ENCODE measurements around the gene HHEX. TPM values are rescaled to one million over a fixed set of nuclear protein-coding genes. Genes with fewer than 3 reads are reported as not detected.
A peak's percentile ranks its signal among the peaks of the same experiment; 100 is the strongest.

Gene HHEX
- total RNA-seq, 2 experiments from 2014 or later: 0.11 TPM; not detected in 1

- ATAC-seq (no peak), DNase-seq (no peak)
- intact Hi-C loops (cut with DNase I, micrococcal nuclease): loop anchor here (5.0 kb wide), 3 partner anchors 101 to 379 kb away; partner anchors contain the start of genes CYP26A1 (in 1 of the 2) and KIF11 (in 1 of the 2)
- CTCF ChIA-PET: interaction anchor here (0.6 to 1.5 kb wide), 4 partner anchors 19 to 812 kb away, joined by 3 to 4 read pairs (median 3); no protein-coding TSS in a partner anchor
- POLR2A ChIA-PET: no interaction called here
- Mint-ChIP-seq H3K27me3 (peaks cover 55% of the 10 kb centered on the region), H3K9me3 (ENCODE audit: low read depth) (no peaks in the 10 kb centered on the region), H3K36me3 (ENCODE audit: low read depth) (no peaks in the 10 kb centered on the region), H3K4me1 (peaks cover 27% of the 10 kb centered on the region), H3K27ac (no peak overlapping the region), H3K4me3 (no peak overlapping the region)
Measured at GRCh38 chr10:92693534-92693893, 3.8 kb downstream of the HHEX start.

- Mint-ChIP-seq H3K4me3 (no peak overlapping the region), H3K27me3 (peaks cover 61% of the 10 kb centered on the region), H3K9me3 (ENCODE audit: low read depth) (no peaks in the 10 kb centered on the region), H3K27ac (no peak overlapping the region), H3K36me3 (ENCODE audit: low read depth) (no peaks in the 10 kb centered on the region), H3K4me1 (peaks cover 33% of the 10 kb centered on the region)
- ChIA-PET CTCF (interaction anchor here (0.6 kb wide), 1 partner anchor 68 kb away, joined by 4 read pairs; no protein-coding TSS in a partner anchor), POLR2A (no interaction called here)
- no peak for ATAC-seq
- DNase-seq: no peak
- intact Hi-C loops (cut with DNase I, micrococcal nuclease): no loop called here
Measured at GRCh38 chr10:92695679-92696605, 6.2 kb downstream of the HHEX start.

- no peaks in the 10 kb centered on the region for H3K36me3 Mint-ChIP-seq (ENCODE audit: low read depth)
- intact Hi-C loops (cut with DNase I, micrococcal nuclease): no loop called here
- H3K27me3 Mint-ChIP-seq: peaks cover 62% of the 10 kb centered on the region
- no peak overlapping the region for H3K4me3 Mint-ChIP-seq
- H3K27ac Mint-ChIP-seq: no peak overlapping the region
- no peak for ATAC-seq
- no peak for DNase-seq
- no peaks in the 10 kb centered on the region for H3K9me3 Mint-ChIP-seq (ENCODE audit: low read depth)
- ChIA-PET POLR2A (no interaction called here), CTCF (no interaction called here)
- peaks cover 27% of the 10 kb centered on the region for H3K4me1 Mint-ChIP-seq
Measured at GRCh38 chr10:92696606-92697383, 7.0 kb downstream of the HHEX start.

- Mint-ChIP-seq H3K27me3 (peaks cover 58% of the 10 kb centered on the region), H3K36me3 (ENCODE audit: low read depth) (no peaks in the 10 kb centered on the region), H3K4me3 (no peak overlapping the region), H3K27ac (no peak overlapping the region), H3K9me3 (ENCODE audit: low read depth) (no peaks in the 10 kb centered on the region), H3K4me1 (peaks cover 18% of the 10 kb centered on the region)
- intact Hi-C loops (cut with DNase I, micrococcal nuclease): no loop called here
- DNase-seq: no peak
- no peak for ATAC-seq
- CTCF ChIA-PET: interaction anchor here (0.8 kb wide), 1 partner anchor 8 kb away, joined by 3 read pairs; the partner anchor contains the start of gene HHEX
- POLR2A ChIA-PET: interaction anchor here (0.6 kb wide), 1 partner anchor 419 kb away, joined by 3 read pairs; no protein-coding TSS in a partner anchor
Measured at GRCh38 chr10:92697663-92698511, 8.1 kb downstream of the HHEX start.

GRCh38 chr10:92699193-92699517, 9.4 kb downstream of the HHEX start:
- H3K4me1 Mint-ChIP-seq: peaks cover 18% of the 10 kb centered on the region
- intact Hi-C loops (cut with DNase I, micrococcal nuclease): no loop called here
- no peaks in the 10 kb centered on the region for H3K9me3 Mint-ChIP-seq (ENCODE audit: low read depth)
- H3K27ac Mint-ChIP-seq: no peak overlapping the region
- ATAC-seq (no peak), DNase-seq (no peak)
- ChIA-PET CTCF (interaction anchor here (0.6 to 1.6 kb wide), 3 partner anchors 9 to 600 kb away, joined by 3 to 5 read pairs (median 4); no protein-coding TSS in a partner anchor), POLR2A (interaction anchor here (0.7 kb wide), 1 partner anchor 171 kb away, joined by 3 read pairs; no protein-coding TSS in a partner anchor)
- peaks cover 61% of the 10 kb centered on the region for H3K27me3 Mint-ChIP-seq
- H3K4me3 Mint-ChIP-seq: peak overlapping the region; percentile 71
- no peaks in the 10 kb centered on the region for H3K36me3 Mint-ChIP-seq (ENCODE audit: low read depth)

GRCh38 chr10:92699518-92700381, 10.0 kb downstream of the HHEX start:
- ChIA-PET CTCF (interaction anchor here (0.6 to 1.6 kb wide), 3 partner anchors 9 to 601 kb away, joined by 3 to 4 read pairs (median 4); no protein-coding TSS in a partner anchor), POLR2A (interaction anchor here (0.7 kb wide), 1 partner anchor 170 kb away, joined by 3 read pairs; no protein-coding TSS in a partner anchor)
- Mint-ChIP-seq H3K4me3 (peak overlapping the region; percentile 71), H3K36me3 (ENCODE audit: low read depth) (no peaks in the 10 kb centered on the region), H3K27ac (no peak overlapping the region), H3K27me3 (peaks cover 59% of the 10 kb centered on the region), H3K4me1 (peaks cover 18% of the 10 kb centered on the region), H3K9me3 (ENCODE audit: low read depth) (no peaks in the 10 kb centered on the region)
- ATAC-seq: peak; percentile 74
- intact Hi-C loops (cut with DNase I, micrococcal nuclease): no loop called here
- peak; percentile 55 for DNase-seq

- intact Hi-C loops (cut with DNase I, micrococcal nuclease): no loop called here
- ChIA-PET CTCF (interaction anchor here (0.6 to 0.7 kb wide), 2 partner anchors 494 to 1011 kb away, joined by 3 to 4 read pairs; no protein-coding TSS in a partner anchor), POLR2A (interaction anchor here (1.0 kb wide), 1 partner anchor 11 kb away, joined by 3 read pairs; no protein-coding TSS in a partner anchor)
- H3K9me3 Mint-ChIP-seq (ENCODE audit: low read depth): no peaks in the 10 kb centered on the region
- H3K27me3 Mint-ChIP-seq: peaks cover 55% of the 10 kb centered on the region
- H3K27ac Mint-ChIP-seq: no peak overlapping the region
- no peaks in the 10 kb centered on the region for H3K36me3 Mint-ChIP-seq (ENCODE audit: low read depth)
- ATAC-seq (no peak), DNase-seq (no peak)
- H3K4me1 Mint-ChIP-seq: peaks cover 18% of the 10 kb centered on the region
- no peak overlapping the region for H3K4me3 Mint-ChIP-seq
Measured at GRCh38 chr10:92702301-92702916, 12.7 kb downstream of the HHEX start.

- Mint-ChIP-seq H3K4me3 (no peak overlapping the region), H3K4me1 (no peaks in the 10 kb centered on the region), H3K36me3 (ENCODE audit: low read depth) (no peaks in the 10 kb centered on the region), H3K27me3 (peaks cover 9% of the 10 kb centered on the region), H3K27ac (no peak overlapping the region), H3K9me3 (ENCODE audit: low read depth) (no peaks in the 10 kb centered on the region)
- no peak for ATAC-seq
- no peak for DNase-seq
- intact Hi-C loops (cut with DNase I, micrococcal nuclease): no loop called here
- POLR2A ChIA-PET: no interaction called here
- CTCF ChIA-PET: interaction anchor here (0.7 kb wide), 1 partner anchor 19 kb away, joined by 3 read pairs; no protein-coding TSS in a partner anchor
Measured at GRCh38 chr10:92712016-92712889, 22.5 kb downstream of the HHEX start.

- ChIA-PET CTCF (no interaction called here), POLR2A (no interaction called here)
- no peak overlapping the region for H3K4me3 Mint-ChIP-seq
- intact Hi-C loops (cut with DNase I, micrococcal nuclease): no loop called here
- H3K36me3 Mint-ChIP-seq (ENCODE audit: low read depth): no peaks in the 10 kb centered on the region
- no peaks in the 10 kb centered on the region for H3K9me3 Mint-ChIP-seq (ENCODE audit: low read depth)
- ATAC-seq: no peak
- H3K27ac Mint-ChIP-seq: no peak overlapping the region
- DNase-seq: no peak
- H3K4me1 Mint-ChIP-seq: no peaks in the 10 kb centered on the region
- peaks cover 7% of the 10 kb centered on the region for H3K27me3 Mint-ChIP-seq
Measured at GRCh38 chr10:92714152-92714845, 24.5 kb downstream of the HHEX start.

Measured in activated CD4-positive, alpha-beta T cell treated with anti-CD3 and anti-CD28 coated beads for 36 hours (primary cell).